ENCODE results near the gene MMP2.

Gene MMP2

GRCh38 chr16:55478827-55479429 lies at the start of gene MMP2:
Gene MMP2 (plus strand): TSS chr16:55479198. CDS start chr16:55479480, 282 bp downstream.
- FAIRE-seq: no peak

GRCh38 chr16:55433030-55433429 lies 46.0 kb upstream of the MMP2 start:
- no peak for FAIRE-seq

- FAIRE-seq: no peak
Observed at GRCh38 chr16:55433535-55433934, 45.5 kb upstream of the MMP2 start.

GRCh38 chr16:55434000-55434399 lies 45.0 kb upstream of the MMP2 start:
- FAIRE-seq: no peak

GRCh38 chr16:55435387-55435786 lies 43.6 kb upstream of the MMP2 start:
- FAIRE-seq: no peak

GRCh38 chr16:55436587-55436986 lies 42.4 kb upstream of the MMP2 start:
- FAIRE-seq: no peak

- no peak for FAIRE-seq
Observed at GRCh38 chr16:55437625-55438024, 41.4 kb upstream of the MMP2 start.

GRCh38 chr16:55438281-55438680 lies 40.7 kb upstream of the MMP2 start:
- no peak for FAIRE-seq

GRCh38 chr16:55439101-55439690 lies 39.8 kb upstream of the MMP2 start:
- no peak for FAIRE-seq

GRCh38 chr16:55443434-55444346 lies 35.3 kb upstream of the MMP2 start:
- no peak for FAIRE-seq

- no peak for FAIRE-seq
Observed at GRCh38 chr16:55444754-55445485, 34.1 kb upstream of the MMP2 start.

GRCh38 chr16:55447231-55447630 lies 31.8 kb upstream of the MMP2 start:
- FAIRE-seq: no peak

- FAIRE-seq: no peak
Observed at GRCh38 chr16:55452996-55453395, 26.0 kb upstream of the MMP2 start.

- FAIRE-seq: no peak
Observed at GRCh38 chr16:55453909-55454308, 25.1 kb upstream of the MMP2 start.

GRCh38 chr16:55454861-55455260 lies 24.1 kb upstream of the MMP2 start:
- FAIRE-seq: no peak

GRCh38 chr16:55462241-55462640 lies 16.8 kb upstream of the MMP2 start:
- no peak for FAIRE-seq

- no peak for FAIRE-seq
Observed at GRCh38 chr16:55464375-55464774, 14.6 kb upstream of the MMP2 start.

- FAIRE-seq: peak; percentile 73
Observed at GRCh38 chr16:55465077-55465896, 13.7 kb upstream of the MMP2 start.

- no peak for FAIRE-seq
Observed at GRCh38 chr16:55466209-55466608, 12.8 kb upstream of the MMP2 start.

- FAIRE-seq: no peak
Observed at GRCh38 chr16:55467898-55468297, 11.1 kb upstream of the MMP2 start.

GRCh38 chr16:55468352-55468990 lies 10.5 kb upstream of the MMP2 start:
- no peak for FAIRE-seq

All from TTC549 (cell line).